ENCODE results near the gene LGALS1. TPM values are rescaled to one million over a fixed set of nuclear protein-coding genes. Genes with fewer than 3 reads are reported as not detected.

Gene LGALS1
- total RNA-seq, 2 experiments from 2014 or later: 522 to 663 TPM

DNA sequence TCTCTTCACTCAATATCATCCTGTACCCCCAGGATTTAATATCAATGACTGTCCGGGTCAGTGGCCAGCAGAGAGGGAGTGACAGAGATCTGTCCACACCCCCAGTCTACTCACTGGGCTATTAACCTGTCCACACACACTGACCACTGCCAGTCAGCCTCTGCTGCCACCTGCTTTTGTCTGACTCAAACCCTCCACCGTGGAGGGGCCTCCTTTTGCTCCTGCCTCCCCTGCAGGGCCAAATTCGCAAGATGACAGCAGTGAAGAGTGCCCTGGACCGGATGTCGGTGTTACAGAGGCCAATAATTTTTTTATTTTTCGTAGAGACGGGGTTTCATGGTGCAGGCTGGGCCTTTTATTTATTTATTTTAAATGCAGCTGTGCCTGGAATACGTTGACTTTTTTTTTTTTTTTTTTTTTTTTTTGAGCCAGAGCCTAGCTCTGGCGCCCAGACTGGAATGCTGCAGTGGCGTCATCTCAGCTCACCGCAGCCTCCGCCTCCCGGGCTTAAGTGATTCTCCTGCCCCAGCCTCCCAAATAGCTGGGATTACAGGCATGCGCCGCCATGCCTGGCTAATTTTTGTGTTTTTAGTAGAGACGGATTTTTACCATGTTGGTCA, 11.8 kb upstream of the LGALS1 start:
- no peak overlapping the region for H3K4me3 Mint-ChIP-seq
- H3K4me1 Mint-ChIP-seq: peaks cover 25% of the 10 kb centered on the region
- H3K27ac Mint-ChIP-seq: no peak overlapping the region
- no peaks in the 10 kb centered on the region for H3K9me3 Mint-ChIP-seq (ENCODE audit: low read depth)
- DNase-seq (no peak), ATAC-seq (no peak)
- H3K36me3 Mint-ChIP-seq (ENCODE audit: low read depth): peaks cover 11% of the 10 kb centered on the region
- intact Hi-C loops (cut with DNase I, micrococcal nuclease): no loop called here
- CTCF ChIA-PET: interaction anchor here (0.7 to 8.6 kb wide), 4 partner anchors 9 to 26 kb away, joined by 3 to 98 read pairs (median 6); no protein-coding TSS in a partner anchor
- no peaks in the 10 kb centered on the region for H3K27me3 Mint-ChIP-seq
- POLR2A ChIA-PET: no interaction called here

DNA sequence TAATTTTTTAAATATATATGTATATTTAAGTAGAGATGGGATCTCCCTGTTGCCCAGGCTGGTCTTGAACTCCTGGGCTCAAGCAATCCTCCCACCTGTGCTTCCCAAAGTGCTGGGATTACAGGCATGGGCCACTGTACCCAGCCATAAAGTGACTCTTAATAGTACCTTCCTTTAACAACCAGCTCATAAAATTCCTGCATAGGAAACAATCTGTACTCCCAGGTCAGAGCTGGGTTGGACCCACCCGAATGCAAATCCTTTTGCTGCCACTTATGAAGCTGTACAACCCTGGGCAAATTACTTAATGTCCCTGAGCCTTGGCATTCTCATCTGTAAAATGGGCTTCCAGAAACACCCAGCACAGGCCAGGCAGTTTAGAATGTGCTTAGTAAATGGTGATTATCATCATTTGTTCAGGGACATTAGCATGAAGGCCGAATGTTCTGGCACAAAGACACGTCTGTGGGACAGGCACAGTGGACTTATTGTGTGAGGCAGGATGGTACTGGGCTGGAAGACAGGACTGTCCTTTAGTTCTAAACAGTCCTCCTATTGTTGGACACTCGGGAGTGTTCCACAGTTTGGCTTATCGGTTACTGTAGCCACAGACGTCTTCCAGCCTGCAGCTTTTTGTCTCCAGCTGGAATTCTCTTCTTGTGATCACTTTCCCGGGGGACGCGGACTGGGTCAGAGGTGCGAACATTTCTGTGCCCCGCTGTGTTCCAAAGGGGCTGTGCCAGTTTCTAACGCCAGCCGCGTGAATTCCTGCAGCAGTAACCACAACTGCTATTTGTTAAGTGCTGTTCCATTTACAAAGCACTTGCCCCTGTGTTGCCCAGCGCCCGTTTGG, 11.0 kb upstream of the LGALS1 start:
- CTCF ChIA-PET: interaction anchor here (0.7 to 2.4 kb wide), 4 partner anchors 8 to 27 kb away, joined by 3 to 8 read pairs (median 5); no protein-coding TSS in a partner anchor
- H3K4me3 Mint-ChIP-seq: no peak overlapping the region
- no peaks in the 10 kb centered on the region for H3K27me3 Mint-ChIP-seq
- no peak for DNase-seq
- H3K4me1 Mint-ChIP-seq: peaks cover 24% of the 10 kb centered on the region
- H3K27ac Mint-ChIP-seq: no peak overlapping the region
- ATAC-seq: no peak
- no peaks in the 10 kb centered on the region for H3K9me3 Mint-ChIP-seq (ENCODE audit: low read depth)
- H3K36me3 Mint-ChIP-seq (ENCODE audit: low read depth): peaks cover 11% of the 10 kb centered on the region
- intact Hi-C loops (cut with DNase I, micrococcal nuclease): no loop called here
- POLR2A ChIA-PET: no interaction called here

DNA sequence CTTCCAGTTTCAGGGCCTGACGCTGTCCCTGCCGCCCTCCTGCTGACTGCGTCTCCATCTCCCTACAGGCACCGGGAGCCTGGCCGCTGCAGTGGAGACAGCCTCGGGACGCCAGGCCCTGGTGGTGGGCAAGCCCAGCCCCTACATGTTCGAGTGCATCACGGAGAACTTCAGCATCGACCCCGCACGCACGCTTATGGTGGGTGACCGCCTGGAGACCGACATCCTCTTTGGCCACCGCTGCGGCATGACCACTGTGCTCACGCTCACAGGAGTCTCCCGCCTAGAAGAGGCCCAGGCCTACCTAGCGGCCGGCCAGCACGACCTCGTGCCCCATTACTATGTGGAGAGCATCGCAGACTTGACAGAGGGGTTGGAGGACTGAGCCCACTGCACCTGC, 9.9 kb upstream of the LGALS1 start:
- DNase-seq (no peak), ATAC-seq (no peak)
- intact Hi-C loops (cut with DNase I, micrococcal nuclease): no loop called here
- Mint-ChIP-seq H3K9me3 (ENCODE audit: low read depth) (no peaks in the 10 kb centered on the region), H3K4me3 (no peak overlapping the region), H3K27me3 (no peaks in the 10 kb centered on the region), H3K27ac (no peak overlapping the region), H3K4me1 (peaks cover 17% of the 10 kb centered on the region), H3K36me3 (ENCODE audit: low read depth) (peaks cover 9% of the 10 kb centered on the region)
- ChIA-PET CTCF (interaction anchor here (2.4 kb wide), 1 partner anchor 15 kb away, joined by 8 read pairs; no protein-coding TSS in a partner anchor), POLR2A (no interaction called here)

DNA sequence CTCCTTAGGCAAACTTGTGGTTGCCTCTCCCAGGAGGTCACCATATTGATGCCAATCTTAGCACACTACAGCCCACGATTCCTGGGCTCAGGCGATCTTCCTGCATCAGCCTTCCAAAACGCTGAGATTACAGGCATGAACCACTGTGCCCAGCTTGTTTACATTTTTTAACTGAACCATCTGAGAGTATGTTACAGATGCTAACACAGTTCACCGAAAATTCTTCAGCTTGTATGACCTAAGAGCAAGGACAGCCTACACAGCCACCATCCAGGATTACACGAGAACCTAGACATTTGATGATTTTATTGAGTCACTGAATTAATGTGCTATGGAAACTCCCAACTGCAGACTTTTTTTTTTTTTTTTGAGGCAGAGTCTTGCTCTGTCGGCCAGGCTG, 5.8 kb upstream of the LGALS1 start:
- peak; percentile 51 for ATAC-seq
- DNase-seq: no peak
- ChIA-PET CTCF (interaction anchor here (0.8 to 5.7 kb wide), 4 partner anchors 12 to 63 kb away, joined by 3 to 36 read pairs (median 22); partner anchors contain the start of gene PDXP), POLR2A (interaction anchor here (0.7 kb wide), 1 partner anchor 11 kb away, joined by 4 read pairs; the partner anchor contains the start of gene PDXP)
- Mint-ChIP-seq H3K27me3 (no peaks in the 10 kb centered on the region), H3K27ac (peak overlapping the region; percentile 29), H3K4me1 (peaks cover 39% of the 10 kb centered on the region), H3K9me3 (ENCODE audit: low read depth) (no peaks in the 10 kb centered on the region), H3K36me3 (ENCODE audit: low read depth) (peaks cover 12% of the 10 kb centered on the region), H3K4me3 (no peak overlapping the region)
- intact Hi-C loops (cut with DNase I, micrococcal nuclease): no loop called here

DNA sequence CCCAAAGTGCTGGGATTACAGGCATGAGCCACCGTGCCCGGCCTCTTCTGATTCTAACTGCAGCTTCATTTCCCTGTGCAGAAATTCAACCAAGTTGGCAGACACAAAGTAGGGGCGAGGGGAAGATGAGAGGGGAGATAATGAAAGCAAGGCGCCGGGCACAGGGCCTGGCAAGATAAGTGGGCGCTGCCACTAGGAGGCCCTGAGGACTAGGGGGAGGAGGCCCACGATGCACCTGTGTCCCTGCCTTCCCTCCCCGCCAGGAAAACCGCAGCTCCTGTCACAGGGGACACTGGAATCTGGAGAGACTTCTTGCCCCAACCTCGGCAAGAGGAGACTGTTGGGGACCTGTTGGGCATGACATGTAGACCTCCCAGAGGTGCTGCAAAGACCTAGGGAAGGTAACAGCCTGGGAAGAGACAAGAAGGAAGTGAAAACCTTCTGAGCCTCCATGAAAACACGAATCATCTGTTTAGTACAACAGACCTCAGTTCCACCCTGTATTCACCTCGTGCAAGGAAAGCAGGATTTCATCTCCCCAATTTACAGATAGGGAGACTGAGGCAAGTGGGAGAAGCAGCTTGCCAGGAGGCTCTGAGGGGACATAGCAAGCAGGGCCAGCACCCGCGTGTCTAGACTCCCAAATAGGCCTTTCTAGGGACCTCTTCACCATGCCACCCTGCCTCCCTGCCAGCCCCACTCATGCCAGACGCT, 3.1 kb upstream of the LGALS1 start:
- Mint-ChIP-seq H3K9me3 (ENCODE audit: low read depth) (no peaks in the 10 kb centered on the region), H3K4me1 (peaks cover 57% of the 10 kb centered on the region), H3K27me3 (no peaks in the 10 kb centered on the region), H3K4me3 (no peak overlapping the region), H3K27ac (peak overlapping the region; percentile 75), H3K36me3 (ENCODE audit: low read depth) (peaks cover 5% of the 10 kb centered on the region)
- intact Hi-C loops (cut with DNase I, micrococcal nuclease): loop anchor here in 1 of 2 experiments (10.0 kb wide), 1 partner anchor 1082 kb away; the partner anchor contains the start of gene SUN2
- POLR2A ChIA-PET: interaction anchor here (1.3 to 1.4 kb wide), 2 partner anchors 13 to 29 kb away, joined by 4 to 8 read pairs; partner anchors contain the start of gene PDXP
- CTCF ChIA-PET: interaction anchor here (0.6 to 5.7 kb wide), 8 partner anchors 8 to 48 kb away, joined by 3 to 36 read pairs (median 4); partner anchors contain the start of gene PDXP
- ATAC-seq (no peak), DNase-seq (peak; percentile 43)

DNA sequence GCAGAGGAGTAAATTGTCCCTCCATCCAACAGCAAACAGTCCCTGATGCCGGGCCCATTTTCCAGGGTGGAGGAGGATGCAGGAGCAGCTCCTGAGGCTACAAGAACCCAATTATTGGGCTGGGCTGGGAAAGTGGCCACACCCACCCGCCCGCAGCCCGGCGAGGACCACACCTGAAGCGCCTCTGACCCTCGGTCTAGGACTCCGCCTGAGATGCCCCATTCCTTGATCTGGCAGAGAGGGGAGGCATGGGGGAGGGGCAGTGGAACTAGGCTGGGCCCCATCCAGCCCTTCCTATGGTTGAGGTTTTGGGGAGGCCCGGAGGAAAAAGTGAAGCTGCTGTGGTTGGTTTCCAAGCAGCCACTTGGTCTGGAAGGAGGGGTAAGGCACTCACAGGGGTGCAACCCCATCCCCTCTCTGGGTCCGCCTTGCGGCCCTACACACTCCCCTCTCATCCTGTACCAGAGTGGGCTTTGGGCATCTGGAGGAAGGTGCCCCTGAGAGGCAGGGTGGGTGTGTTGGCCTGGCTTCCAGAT, 2.4 kb upstream of the LGALS1 start:
- Mint-ChIP-seq H3K4me1 (peaks cover 62% of the 10 kb centered on the region), H3K9me3 (ENCODE audit: low read depth) (no peaks in the 10 kb centered on the region), H3K4me3 (no peak overlapping the region), H3K27ac (peak overlapping the region; percentile 31), H3K27me3 (no peaks in the 10 kb centered on the region), H3K36me3 (ENCODE audit: low read depth) (peaks cover 7% of the 10 kb centered on the region)
- ATAC-seq: no peak
- ChIA-PET CTCF (interaction anchor here (0.5 to 5.7 kb wide), 7 partner anchors 8 to 49 kb away, joined by 3 to 36 read pairs (median 4); partner anchors contain the start of gene PDXP), POLR2A (no interaction called here)
- peak; percentile 51 for DNase-seq
- intact Hi-C loops (cut with DNase I, micrococcal nuclease): loop anchor here in 1 of 2 experiments (10.0 kb wide), 1 partner anchor 1082 kb away; the partner anchor contains the start of gene SUN2

DNA sequence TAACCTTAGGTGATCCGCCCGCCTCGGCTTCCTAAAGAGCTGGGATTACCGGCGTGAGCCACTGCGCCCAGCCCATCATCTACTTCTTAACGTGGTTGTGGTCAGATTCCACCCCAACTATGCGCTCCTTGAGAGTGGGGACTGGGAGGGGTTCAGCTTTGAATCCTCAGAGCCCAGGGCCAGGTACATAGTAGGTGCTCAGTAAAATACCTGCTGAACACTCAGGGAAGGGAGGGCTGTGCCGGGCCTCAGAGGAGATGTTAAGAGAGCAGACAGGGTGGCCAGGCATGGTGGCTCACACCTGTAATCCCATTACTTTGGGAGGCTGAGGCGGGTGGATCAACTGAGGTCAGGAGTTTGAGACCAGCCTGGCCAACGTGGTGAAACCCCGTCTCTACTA, 1.2 kb upstream of the LGALS1 start:
- DNase-seq (no peak), ATAC-seq (no peak)
- Mint-ChIP-seq H3K27ac (peak overlapping the region; percentile 55), H3K36me3 (ENCODE audit: low read depth) (peaks cover 7% of the 10 kb centered on the region), H3K4me3 (peak overlapping the region; percentile 17), H3K4me1 (peaks cover 64% of the 10 kb centered on the region), H3K27me3 (no peaks in the 10 kb centered on the region), H3K9me3 (ENCODE audit: low read depth) (no peaks in the 10 kb centered on the region)
- POLR2A ChIA-PET: no interaction called here
- CTCF ChIA-PET: interaction anchor here (1.1 to 5.7 kb wide), 5 partner anchors 9 to 75 kb away, joined by 3 to 36 read pairs (median 6); partner anchors contain the start of gene PDXP
- intact Hi-C loops (cut with DNase I, micrococcal nuclease): loop anchor here in 1 of 2 experiments (10.0 kb wide), 1 partner anchor 1081 kb away; the partner anchor contains the start of gene SUN2

DNA sequence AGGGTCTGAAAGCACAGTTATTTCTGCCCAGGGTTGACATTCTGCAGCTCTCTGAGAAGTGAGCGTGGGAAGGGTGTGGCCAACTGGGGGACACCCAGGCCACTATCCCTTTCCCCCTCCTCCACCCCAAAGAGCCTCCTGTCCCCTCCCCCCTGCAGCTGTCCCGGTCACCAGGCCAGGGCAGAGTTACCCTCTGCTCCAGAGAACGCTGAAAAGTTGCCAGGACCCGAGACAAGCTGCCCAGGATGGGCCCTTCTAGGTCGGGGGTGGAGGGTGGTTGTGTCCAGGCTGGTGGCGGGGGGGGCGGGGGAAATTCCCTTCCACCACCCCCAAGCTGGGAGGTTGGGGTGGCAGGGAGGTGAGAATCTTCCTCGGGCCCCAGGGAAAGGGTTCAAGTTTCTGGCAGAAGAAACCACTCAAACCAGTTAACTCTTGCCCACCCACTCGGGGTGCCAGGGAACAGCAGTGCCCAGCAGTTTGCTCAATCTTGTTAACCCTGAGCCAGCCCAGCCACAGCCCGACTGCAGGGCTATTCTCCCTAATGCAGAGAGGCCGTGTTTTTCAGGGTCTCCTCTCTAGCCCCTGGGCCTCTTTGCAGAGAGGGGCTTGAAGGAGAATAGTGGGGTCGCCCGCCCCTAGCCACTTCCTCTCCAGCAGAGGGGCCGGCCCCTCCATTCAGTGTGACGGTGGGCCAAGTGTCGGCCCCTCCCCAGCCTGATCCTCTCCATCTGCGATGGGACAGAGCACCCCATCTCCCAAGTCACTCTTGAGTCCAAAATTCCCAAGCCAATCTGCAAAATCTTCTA, 697 bp downstream of the LGALS1 start:
- no peaks in the 10 kb centered on the region for H3K27me3 Mint-ChIP-seq
- peaks cover 56% of the 10 kb centered on the region for H3K4me1 Mint-ChIP-seq
- POLR2A ChIA-PET: interaction anchor here (0.7 to 1.4 kb wide), 4 partner anchors 10 to 129 kb away, joined by 3 to 4 read pairs (median 3); partner anchors contain the start of genes NOL12 and PDXP
- peak; percentile 53 for DNase-seq
- intact Hi-C loops (cut with DNase I, micrococcal nuclease): loop anchor here (2.0 to 10.0 kb wide), 4 partner anchors 67 to 1079 kb away; partner anchors contain the start of genes GGA1 (in 1 of the 2), MFNG (in 1 of the 2), RAC2 (in 1 of the 2) and SUN2 (in 1 of the 2)
- ATAC-seq: no peak
- H3K9me3 Mint-ChIP-seq (ENCODE audit: low read depth): no peaks in the 10 kb centered on the region
- CTCF ChIA-PET: interaction anchor here (0.6 to 2.6 kb wide), 8 partner anchors 14 to 439 kb away, joined by 3 to 25 read pairs (median 4); no protein-coding TSS in a partner anchor
- H3K27ac Mint-ChIP-seq: peak overlapping the region; percentile 96
- peak overlapping the region; percentile 89 for H3K4me3 Mint-ChIP-seq
- peaks cover 12% of the 10 kb centered on the region for H3K36me3 Mint-ChIP-seq (ENCODE audit: low read depth)

DNA sequence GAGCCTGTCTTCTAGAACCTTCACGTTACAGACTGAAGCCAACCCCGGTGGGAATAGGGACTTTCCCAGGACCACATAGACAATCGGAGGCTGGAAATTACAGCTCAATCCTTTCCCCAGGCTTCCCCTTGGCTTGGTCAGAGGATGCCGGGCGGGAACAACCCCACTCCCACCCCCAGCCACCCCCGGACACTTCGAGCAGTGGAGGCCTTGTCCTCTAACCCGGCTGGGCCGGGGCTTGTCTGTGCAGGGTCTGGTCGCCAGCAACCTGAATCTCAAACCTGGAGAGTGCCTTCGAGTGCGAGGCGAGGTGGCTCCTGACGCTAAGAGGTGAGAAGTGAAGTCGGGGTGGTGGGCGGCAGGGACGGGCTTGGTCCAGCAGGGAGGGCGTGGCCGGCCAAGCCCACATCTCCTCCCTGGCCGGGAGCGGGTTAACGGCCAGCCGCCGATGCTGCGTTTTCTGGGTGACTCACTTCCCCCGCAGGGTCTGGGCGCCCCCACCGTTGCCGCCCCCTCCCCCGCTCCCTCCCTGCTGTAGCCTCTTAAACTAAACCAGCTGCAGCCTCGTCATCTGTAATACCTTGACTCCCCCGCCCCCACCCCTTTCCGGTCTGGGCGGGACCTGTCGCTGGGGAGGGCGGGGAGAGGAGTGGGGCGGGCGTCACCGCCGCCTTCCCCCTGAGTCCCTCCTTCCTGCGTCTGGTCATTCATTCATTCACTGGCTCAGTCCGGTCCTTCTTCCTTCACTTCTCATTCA, 1.5 kb downstream of the LGALS1 start:
- ChIA-PET POLR2A (interaction anchor here (0.9 to 1.1 kb wide), 2 partner anchors 9 to 18 kb away, joined by 3 read pairs; partner anchors contain the start of genes NOL12 and PDXP), CTCF (interaction anchor here (0.6 to 1.8 kb wide), 6 partner anchors 15 to 439 kb away, joined by 3 to 8 read pairs (median 4); no protein-coding TSS in a partner anchor)
- Mint-ChIP-seq H3K27ac (peak overlapping the region; percentile 96), H3K4me3 (peak overlapping the region; percentile 89), H3K36me3 (ENCODE audit: low read depth) (peaks cover 12% of the 10 kb centered on the region), H3K9me3 (ENCODE audit: low read depth) (no peaks in the 10 kb centered on the region), H3K4me1 (peaks cover 57% of the 10 kb centered on the region), H3K27me3 (no peaks in the 10 kb centered on the region)
- intact Hi-C loops (cut with DNase I, micrococcal nuclease): loop anchor here (1.0 to 10.0 kb wide), 12 partner anchors 9 to 1078 kb away; partner anchors contain the start of genes GGA1 (in 2 of the 2), PDXP (in 2 of the 2), ANKRD54 (in 1 of the 2) and DMC1 (in 1 of the 2)
- DNase-seq: peak; percentile 97
- ATAC-seq: peak; percentile 78
